GM10248 (cell line): ENCODE results near the gene LRP5.

Experiments
- CTCF ChIA-PET: fragments of 300-600 bp; sonication (Branson Sonifier 250); formaldehyde crosslinking; extraction: SDS; loops from one replicate; lab custom pipeline; 2021; ENCODE audit warnings: antibody characterized with exemption; lab: Yijun Ruan, JAX
- POLR2A ChIA-PET: fragments of 350-650 bp; sonication (Branson Sonifier 250); formaldehyde crosslinking; extraction: SDS; loops from one replicate; lab custom pipeline; 2020; ENCODE audit warnings: antibody characterized with exemption; lab: Yijun Ruan, JAX
- DNase-seq: peaks from one replicate; pipeline ENCODE4 v3.0.0; 2012; ENCODE audit errors: extremely low spot score
- TF ChIP-seq, protein P1 (sequence below): IDR thresholded peaks from 2 replicates; pipeline ENCODE4 v1.5.1; 2012; ENCODE audit warnings: mild to moderate bottlenecking, low read depth; ENCODE audit errors: extremely low read depth, missing control alignments, control extremely low read depth

The LRP5 gene

DNA sequence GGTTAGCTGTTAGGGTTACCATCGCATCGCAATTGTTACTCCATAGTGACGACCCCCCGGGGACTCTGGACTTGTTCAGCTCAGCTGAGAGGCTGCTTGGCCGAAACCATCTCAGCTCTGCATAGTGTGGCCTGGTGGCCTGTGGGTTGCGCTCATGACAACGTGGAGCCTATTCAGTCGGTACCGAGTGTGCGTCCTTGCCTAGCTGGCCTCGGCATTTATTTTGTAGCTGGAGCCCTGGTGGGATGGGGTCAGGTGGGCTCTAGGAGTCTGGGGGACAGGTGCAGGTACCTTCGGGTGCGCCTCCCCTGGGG, 13.5 kb downstream of the LRP5 start:
- ChIA-PET CTCF (interaction anchor here (0.7 to 1.2 kb wide), 3 partner anchors 10 to 370 kb away, joined by 3 read pairs; no protein-coding TSS in a partner anchor), POLR2A (no interaction called here)
- TF ChIP-seq, protein P1, sequence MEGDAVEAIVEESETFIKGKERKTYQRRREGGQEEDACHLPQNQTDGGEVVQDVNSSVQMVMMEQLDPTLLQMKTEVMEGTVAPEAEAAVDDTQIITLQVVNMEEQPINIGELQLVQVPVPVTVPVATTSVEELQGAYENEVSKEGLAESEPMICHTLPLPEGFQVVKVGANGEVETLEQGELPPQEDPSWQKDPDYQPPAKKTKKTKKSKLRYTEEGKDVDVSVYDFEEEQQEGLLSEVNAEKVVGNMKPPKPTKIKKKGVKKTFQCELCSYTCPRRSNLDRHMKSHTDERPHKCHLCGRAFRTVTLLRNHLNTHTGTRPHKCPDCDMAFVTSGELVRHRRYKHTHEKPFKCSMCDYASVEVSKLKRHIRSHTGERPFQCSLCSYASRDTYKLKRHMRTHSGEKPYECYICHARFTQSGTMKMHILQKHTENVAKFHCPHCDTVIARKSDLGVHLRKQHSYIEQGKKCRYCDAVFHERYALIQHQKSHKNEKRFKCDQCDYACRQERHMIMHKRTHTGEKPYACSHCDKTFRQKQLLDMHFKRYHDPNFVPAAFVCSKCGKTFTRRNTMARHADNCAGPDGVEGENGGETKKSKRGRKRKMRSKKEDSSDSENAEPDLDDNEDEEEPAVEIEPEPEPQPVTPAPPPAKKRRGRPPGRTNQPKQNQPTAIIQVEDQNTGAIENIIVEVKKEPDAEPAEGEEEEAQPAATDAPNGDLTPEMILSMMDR, result no peak
- DNase-seq, result no peak

DNA sequence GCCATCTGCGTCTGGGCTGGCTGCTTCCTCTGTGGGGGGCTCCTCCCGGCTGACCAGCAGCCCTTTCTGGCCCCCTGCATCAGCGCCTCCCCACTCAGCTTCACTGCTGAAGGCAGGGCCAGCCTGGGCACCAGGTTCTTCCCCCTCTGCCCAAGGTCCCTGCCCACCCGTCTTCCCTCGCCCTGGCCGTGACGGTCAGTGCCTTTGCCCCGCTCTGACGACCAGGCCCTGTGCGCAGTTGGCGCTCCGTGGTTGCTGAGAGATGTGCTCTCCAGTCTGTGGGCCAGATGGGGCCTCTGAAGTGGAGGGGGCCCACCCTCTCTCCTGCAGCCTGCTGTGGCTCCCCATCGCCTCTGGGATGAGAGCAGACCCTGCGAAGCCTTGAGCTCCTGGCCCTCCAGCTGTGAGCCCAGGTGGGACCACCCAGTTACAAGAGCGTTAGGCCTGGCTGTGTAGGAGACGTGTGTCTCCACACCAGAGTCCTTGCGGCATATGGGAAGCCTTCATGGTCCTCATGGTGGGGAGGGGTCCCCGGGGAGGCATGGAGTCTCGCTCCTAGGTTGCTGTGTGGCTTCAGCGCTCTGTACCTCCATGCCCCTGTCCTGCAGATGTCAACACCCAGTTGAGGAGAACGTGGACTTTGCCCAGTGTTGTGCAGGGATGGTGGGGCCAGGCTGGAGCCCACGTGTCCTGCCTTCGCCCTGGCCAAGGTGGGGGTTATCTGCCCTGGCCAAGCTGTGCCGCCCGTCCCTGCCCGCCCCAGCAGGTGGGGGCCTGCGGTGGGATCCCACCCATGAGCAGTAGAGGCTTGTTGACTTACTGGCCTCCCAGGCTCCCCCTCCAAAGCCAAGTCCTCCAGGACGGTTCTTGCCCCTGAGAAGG, 14.2 kb downstream of the LRP5 start:
- ChIA-PET POLR2A (no interaction called here), CTCF (interaction anchor here (1.0 to 1.2 kb wide), 2 partner anchors 9 to 11 kb away, joined by 3 read pairs; no protein-coding TSS in a partner anchor)
- TF ChIP-seq, protein P1, result no peak
- no peak for DNase-seq

DNA sequence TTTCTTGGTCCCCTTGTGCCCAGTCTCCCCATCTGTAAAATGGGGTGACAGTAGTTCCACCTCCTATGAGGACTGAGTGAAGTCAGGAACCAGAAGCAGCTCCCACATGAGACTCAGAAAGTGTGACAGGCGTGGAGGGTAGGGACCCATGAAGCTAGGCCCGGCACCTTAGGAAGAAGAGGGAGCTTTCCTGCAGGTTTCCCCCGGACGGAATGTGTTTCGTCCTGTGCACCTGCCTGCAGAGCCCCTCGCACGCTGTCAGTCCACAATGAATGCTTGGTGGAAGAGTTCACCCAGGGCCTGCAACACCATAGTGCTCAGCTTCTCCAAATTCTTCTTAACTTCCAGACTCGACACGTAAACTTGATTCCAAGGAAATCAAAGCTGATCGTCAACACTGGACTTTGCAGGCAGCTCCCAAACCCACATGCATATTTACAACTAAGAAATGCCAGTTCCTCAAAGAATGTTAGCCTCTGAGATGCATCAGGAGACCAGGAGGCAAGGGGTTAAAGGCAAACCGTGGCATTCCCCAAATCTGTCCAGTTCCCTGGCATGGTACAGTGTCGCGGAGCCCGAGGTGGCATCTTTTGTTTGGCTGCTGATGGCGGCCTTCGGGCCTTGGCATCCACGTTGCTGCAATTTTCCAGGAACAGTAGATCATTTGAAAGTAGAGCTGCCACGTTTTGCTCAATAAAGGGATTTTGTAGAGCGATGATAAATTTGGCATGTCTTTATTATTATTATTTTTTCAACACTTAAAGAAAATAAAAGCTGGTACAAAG, 15.4 kb downstream of the LRP5 start:
- TF ChIP-seq, protein P1, result no peak
- ChIA-PET POLR2A (no interaction called here), CTCF (interaction anchor here (1.6 kb wide), 1 partner anchor 29 kb away, joined by 5 read pairs; no protein-coding TSS in a partner anchor)
- DNase-seq, result no peak

DNA sequence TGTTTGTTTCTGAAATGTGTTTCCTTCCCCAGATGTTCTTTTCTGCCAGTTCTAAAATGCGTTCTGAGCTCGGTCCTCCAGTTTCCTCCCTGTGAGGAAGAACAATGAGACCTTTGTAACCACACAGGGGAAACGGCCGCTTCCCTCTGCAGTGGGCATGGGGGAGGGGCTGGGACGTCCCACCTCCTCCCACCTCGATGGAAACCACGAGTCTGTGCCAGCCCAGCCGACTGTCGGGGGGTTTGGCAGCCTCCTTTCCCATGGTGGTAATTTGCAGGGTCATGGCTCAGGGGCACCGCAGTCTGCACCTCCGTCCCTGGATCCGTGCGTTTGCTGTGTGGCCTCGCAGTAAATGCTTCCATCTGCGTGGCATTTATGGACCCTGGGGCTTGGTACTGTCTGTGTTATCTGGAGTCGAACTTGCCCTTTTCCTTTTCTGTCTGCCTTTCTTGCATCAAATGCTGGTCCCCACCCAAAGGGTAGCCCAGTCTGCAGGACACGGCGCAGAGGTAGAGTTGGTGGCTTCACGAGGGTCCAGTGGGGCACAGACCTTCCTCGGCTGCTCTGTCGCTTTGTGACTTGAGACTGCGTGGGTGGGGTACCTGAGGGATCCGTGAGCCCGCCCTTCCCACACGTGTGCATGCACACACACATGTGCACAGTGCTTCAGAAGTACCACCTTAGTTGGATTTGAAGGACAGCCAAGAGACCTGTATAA, 16.1 kb downstream of the LRP5 start:
- no peak for DNase-seq
- ChIA-PET CTCF (interaction anchor here (1.6 kb wide), 1 partner anchor 30 kb away, joined by 5 read pairs; no protein-coding TSS in a partner anchor), POLR2A (interaction anchor here (0.5 kb wide), 1 partner anchor 76 kb away, joined by 3 read pairs; no protein-coding TSS in a partner anchor)
- TF ChIP-seq, protein P1, result no peak

DNA sequence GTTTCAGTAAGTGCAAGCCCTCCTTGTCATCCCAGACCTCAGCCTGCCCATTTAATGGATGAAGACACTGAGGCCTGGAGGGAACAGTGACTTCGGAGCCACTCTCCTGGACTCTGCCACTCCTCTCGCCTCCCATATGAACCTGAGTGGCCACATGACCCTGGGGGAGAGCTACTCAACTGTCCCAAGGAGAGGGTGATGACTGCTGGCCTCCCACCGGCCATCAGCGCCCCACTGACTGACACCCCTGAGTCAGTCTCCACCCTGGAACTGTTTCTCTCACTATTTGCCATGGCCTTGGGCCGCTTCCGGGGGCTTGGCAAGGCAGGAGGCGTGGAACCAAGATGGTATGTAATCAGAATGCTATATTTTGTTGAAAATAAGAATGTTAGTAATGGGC, 17.1 kb downstream of the LRP5 start:
- ChIA-PET POLR2A (no interaction called here), CTCF (no interaction called here)
- DNase-seq, result no peak
- TF ChIP-seq, protein P1, result no peak
